ENCODE results near the gene TRAPPC5. TPM values are rescaled to one million over a fixed set of nuclear protein-coding genes. Genes with fewer than 3 reads are reported as not detected.

TRAPPC5 gene
- total RNA-seq, 2 donors from 2014 or later, result 82.6 to 108 TPM

DNA sequence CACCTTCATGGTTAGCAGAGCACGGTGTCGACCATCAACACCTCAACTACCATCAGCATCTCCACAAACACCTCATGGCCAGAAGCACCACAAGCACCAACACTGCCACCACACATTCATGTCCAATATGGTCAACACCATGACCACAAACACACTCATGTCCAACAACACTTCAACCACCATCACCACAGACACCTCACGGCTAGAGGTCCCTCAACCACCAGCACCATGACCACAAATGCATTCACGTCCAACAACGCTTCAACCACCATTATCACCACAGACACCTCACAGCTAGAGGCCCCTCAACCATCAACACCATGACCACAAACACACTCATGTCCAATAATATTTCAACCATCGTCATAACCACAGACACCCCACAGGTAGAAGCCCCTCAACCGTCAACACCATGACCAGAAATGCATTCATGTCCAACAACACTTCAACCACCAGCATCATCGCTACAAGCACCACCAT is 10.2 kb downstream of the TRAPPC5 start:
- ATAC-seq (no peak), DNase-seq (no peak)
- intact Hi-C loops (cut with DNase I), result no loop called here

DNA sequence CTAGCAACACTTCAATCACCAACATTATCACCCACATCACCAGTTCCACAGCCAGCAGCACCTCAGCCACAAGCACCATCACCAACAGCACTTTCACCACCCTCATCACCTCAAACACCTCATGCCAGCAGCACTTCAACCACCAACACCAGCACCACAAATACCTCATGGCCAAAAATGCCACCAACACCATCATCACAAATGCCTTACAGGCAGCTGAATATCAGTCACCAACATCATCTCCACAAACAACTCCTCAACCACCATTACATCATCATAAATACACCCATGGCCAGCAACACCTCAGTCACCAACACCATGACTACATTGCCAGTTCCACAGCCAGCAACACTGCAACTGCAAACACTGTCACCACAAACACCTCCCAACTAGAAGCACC is 10.9 kb downstream of the TRAPPC5 start:
- no peak for DNase-seq
- intact Hi-C loops (cut with DNase I), result no loop called here
- no peak for ATAC-seq

DNA sequence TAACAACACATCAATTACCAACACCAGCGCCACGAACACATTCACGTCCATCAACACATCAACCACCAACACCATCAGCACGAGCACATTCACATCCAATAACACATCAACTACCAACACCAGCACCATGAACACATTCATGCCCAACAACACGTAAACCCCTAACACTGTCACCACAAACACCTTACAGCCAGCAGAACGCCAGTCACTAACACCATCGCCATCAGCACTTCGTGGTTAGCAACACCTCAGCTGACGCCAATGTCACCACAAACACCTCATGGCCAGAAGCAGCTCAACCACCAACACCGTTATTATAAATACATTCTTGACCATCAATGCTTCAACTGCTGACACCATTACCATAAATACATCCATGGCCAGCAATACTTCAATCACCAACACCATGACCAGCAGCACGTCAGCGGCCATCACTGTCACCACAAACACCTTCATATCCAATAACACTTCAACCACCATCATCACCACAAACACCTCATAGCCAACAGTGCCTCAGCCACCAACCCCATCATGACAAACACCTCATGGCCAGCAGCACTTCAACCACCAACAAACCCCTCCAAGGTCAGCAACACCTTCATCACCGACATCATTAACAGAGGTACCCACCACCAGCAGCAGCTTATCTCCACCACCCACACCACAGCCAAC is 11.9 kb downstream of the TRAPPC5 start:
- intact Hi-C loops (cut with DNase I), result no loop called here
- no peak for DNase-seq
- no peak for ATAC-seq

DNA sequence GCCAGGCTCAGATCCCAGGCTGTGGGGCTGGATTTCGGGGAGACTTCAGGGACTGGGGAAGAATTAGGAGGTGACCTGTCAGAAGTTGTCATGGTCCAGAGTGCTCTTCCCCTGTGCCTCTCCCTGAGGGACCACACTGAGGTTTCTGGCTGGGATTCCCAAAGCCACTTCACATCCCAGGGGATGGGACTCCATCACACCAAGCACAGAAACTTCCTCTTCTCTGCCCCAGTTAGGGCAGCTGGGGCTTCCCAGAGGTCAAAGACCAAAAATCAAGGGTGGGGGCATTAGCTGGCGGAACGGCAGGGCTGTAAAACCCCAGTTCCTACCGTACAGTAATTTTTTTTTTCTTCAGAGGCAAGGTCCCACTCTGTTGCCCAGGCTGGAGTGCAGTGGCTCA is 13.9 kb downstream of the TRAPPC5 start:
- no peak for ATAC-seq
- DNase-seq, result no peak
- intact Hi-C loops (cut with DNase I), result no loop called here

DNA sequence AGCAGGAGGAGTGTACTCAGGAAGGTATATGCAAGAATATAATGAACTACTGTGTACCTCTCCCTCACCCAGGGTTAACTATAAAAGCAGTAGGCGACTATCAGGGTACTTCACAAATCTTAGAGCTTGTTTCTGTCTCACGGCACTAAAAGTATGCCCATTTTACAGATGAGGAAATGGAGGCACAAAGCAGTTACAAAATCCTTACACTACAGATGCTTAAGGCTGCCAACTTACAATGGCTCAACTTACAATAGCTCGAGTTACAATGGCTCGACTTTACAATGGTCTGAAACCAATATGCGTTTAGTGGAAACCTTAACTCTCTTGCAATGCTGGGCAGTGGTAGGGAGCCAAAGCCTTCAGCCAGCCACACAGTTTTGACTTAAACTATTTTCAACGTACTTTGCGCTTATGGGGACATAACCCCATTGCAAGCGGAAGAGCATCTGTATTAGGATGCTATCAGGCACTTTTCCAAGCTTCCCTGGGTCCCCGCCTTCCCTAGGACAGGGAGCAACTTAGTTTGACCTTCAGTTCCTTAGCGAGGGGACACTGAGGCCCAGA is 17.2 kb downstream of the TRAPPC5 start:
- intact Hi-C loops (cut with DNase I), result no loop called here
- ATAC-seq (no peak), DNase-seq (no peak)

DNA sequence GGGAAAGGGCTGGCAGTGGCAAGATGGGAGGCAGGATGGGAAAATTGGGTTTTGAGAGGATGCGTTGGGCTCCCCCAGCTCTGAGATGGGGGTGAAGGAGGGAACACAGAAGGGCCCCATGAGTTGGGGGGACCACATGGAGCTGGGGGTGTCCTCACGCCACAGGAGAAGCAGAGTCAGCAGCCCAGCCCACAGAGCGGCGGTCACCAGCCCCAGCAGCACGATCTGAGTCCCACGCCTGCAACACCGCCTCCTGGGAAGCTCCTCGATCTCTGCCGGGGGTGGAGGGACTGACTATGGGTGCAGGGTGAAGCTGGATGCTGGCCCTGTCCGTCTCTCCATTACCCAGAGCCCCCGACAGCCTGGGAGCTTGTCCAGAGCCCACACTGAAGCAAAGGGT is 17.9 kb downstream of the TRAPPC5 start:
- ATAC-seq (no peak), DNase-seq (no peak)
- intact Hi-C loops (cut with DNase I), result no loop called here

DNA sequence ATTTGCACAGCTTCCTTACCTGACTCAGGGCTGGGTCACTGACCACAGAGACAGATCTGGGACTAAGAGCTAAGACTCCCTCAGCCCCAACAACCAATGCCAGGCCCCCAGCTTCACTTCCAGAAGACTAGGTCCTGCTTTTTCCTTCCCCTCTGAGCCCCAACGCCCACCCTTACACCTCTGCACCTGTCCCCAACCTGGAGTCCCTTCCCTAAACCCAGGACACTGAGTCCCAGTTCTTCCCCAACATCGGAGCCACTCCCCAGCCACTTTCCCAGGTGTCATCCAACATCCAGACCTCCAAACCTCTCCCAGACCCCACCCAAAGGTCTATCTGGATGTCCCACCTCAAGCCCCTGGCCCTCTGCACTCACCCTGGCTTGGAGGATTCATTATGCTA is 18.4 kb downstream of the TRAPPC5 start:
- intact Hi-C loops (cut with DNase I), result no loop called here
- no peak for DNase-seq
- no peak for ATAC-seq

DNA sequence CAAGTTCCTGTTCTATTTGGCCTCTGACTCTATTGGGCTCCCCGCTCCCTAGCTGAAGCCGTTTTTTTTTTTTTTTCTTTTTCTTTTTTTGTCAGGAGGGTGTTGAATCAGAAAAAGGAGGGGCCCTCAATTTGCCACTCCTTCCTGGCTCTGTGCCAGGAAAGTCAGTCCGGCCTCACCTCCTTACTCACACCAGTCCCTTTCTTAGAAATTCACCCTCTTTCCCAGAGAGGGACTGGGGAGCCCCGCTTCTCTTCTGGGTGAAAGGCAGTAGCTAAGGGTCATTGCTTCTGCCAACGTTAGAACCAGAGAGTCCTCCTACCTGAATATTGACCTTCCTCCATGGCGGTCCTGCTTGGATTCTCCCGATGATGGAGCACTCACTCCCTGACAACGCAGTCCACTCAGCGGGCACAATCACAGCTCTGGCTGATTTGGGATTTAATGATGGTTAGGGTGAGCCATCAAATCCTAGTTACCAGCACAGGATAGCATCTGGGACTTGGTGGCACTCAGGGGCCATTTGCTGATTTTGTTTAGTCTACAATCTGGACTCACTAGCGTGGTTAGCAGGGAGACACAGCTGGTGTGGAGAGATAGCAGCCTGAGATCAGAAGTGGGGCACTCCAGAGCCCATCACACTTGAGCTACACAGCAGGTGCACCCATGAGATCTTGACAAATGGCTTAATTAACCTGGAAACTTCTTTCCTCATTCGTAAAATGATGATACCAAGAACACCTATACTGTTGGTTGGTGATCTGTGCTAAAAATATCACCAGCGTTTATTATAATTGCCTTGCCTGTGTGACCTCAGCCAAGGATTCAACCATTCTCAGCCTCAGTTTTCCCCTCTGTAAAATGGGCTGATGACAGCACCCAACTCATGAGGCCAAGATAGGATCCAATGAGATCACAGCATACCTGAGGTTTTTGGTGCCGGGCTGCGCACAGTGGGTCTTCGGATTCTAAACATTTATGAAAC is 19.1 kb downstream of the TRAPPC5 start:
- no peak for DNase-seq

DNA sequence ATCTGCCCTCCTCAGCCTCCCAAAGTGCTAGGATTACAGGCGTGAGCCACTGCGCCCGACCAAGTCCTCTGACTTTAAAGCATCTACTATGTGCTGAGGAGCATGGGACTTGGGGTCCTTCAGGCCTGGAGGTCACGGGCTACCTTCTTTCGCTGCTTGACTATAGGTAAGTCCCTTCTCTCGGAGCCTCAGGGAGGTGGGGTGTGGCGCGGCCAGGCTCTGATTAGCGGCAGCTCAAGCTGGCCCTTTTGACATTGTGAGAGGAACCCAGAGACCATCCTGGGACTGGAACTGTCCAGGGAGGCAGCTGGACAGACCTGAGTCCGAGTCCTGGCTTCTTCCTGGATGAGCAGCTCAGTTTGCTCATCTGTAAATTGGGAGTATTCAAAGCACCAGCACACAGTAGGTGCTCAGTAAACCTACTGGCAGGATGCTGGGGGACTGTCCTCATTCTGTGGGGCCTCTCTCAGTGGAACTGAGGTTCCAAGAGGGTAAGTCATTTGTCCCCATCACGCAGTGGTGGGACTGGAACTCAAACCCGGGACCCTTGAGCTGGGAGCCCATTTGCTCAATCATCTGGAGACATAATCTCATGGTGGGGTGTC is 20.5 kb downstream of the TRAPPC5 start:
- intact Hi-C loops (cut with DNase I), result no loop called here
- no peak for DNase-seq
- no peak for ATAC-seq

More for the DNA sequence above, 19.1 kb downstream of the TRAPPC5 start:
- intact Hi-C loops (cut with DNase I), result no loop called here
- no peak for ATAC-seq

DNA sequence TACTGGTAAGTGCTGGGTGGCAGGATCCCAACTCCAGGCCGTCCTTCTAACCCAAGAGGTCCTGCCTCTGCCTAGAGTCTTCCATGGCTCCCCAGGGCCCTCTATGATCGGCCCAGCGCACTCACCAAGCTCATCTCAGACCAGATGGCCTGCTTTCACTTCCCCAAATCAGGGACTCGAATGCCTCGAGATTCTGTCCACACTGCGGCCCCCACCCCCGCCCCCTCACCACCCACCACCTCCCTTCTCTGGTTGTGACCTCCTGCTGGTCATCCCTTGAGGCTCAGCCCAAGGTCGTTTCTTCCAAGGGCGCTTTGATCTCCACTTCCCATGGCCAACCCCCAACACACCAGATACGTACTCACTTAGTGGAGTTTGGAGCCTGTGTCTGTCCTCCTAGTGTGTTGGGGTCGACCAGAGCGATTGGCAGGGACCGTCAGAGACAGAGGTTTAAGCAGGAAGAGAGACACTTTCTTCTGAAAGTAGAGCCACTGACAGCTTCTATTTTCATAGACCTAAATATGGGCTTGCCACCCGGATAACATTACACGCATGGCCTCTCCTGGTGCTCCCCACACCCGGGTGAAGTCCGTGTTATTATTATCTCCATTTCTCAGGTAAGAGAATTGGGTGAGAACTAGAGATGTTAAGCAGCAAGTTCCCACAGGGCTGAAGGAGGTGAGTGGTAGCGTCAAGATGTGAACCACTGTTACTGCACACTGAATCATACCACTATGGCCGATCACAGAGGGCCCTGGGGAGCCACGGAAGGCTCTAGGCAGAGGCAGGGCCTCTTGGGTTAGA is 21.2 kb downstream of the TRAPPC5 start, which contains the start of gene FCER2:
FCER2 (minus strand) TSS at position 478 of the 804 bp plus-strand sequence. CDS start 2,371 bp downstream, outside the sequence.
- intact Hi-C loops (cut with DNase I), result no loop called here

DNA sequence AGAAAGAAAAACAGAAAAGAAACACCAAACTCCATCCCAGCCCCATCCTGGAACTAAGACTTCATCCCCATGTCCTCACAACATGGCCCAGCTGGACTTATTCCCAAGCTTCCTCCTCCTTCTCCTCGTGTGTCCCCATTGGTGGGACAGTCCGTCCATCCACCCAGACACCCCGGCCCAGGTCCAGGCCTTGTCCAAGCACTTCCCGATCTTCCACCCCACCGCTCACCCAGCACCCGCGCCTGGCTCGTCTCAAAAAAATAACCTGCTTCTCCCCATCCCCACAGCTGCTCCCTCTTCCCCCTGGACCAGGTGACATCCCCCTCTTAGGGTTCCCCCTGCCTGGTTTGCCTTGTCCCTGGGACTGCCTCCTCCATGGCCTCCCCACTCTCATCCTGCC is 22.7 kb downstream of the TRAPPC5 start:
- ATAC-seq, result no peak
- intact Hi-C loops (cut with DNase I), result no loop called here
- DNase-seq, result no peak

More for the DNA sequence above, 21.2 kb downstream of the TRAPPC5 start, which contains the start of gene FCER2:
- DNase-seq (no peak), ATAC-seq (peak in 1 of 2 donors; percentile 27)

DNA sequence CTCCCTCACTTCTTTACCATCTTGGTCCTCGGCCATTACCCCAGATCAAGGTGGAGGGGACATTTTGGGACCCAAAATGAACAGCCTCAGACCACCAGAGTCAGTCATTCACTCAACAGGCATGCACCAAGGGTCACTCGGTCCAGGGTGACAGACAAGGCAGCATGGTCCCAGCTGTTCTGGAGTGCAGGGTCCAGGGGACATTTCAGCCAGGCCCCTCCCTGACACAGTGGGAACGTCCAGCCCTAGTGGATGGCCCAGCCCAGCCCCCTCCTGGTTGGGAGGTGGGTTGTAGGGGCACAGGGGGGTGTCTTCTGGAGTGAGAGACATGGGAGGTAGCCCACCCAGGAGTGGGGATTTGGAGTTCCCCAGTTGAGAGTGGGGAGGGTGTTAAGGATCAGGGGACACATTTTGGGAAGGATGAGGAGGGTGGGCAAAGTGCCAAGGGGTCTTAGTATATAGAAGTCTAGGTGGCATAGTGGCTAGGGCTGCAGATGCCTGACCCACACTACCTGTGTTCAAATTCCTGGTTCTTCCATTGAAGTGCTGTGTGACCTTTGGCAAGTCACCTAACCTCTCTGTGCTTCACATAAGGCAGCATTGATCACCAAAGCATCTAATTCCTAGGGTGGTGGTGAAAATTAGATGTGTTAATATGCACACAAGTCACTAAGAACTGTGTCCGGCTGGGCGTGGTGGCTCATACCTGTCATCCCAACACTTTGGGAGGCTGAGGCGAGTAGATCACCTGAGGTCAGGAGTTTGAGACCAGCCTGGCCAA is 23.8 kb downstream of the TRAPPC5 start:
- ATAC-seq (no peak), DNase-seq (no peak)
- intact Hi-C loops (cut with DNase I), result no loop called here

DNA sequence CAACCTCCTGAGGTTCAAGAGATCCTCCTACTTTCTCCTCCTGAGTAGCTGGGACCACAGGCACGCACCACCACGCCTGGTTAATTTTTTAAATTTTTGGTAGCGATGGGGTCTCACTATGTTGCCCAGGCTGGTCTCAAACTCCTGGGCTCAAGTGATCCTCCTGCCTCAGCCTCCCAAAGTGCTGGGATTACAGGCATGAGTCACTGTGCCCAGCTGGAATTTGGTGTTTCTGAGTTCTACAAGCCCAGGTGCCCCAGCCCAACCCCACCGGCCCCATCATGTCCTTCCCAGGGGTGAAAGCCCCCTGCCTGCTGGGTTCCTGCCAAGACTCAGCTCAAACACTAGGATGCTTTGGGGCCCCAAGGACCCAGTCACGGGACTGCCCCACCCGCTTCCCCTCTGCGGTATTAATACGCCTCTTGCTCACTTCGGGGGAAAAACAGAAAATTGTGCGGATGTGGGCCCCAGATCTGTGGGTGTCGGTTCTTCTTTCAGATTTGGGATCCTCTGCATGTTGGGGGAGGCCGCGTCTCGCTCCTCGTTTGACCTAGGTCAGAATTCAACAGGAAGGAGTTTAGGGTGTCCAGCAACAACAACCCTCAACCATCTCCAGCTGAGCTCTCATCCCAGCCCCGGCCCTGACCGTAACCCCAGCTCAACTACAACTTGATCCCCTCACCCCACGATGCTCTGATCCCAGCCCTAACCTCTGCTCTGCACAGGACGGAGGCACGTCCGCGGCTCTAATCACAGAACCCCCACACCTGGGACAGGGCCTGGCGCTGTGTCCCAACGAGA is 25.0 kb downstream of the TRAPPC5 start:
- peak; percentile 49 for DNase-seq

DNA sequence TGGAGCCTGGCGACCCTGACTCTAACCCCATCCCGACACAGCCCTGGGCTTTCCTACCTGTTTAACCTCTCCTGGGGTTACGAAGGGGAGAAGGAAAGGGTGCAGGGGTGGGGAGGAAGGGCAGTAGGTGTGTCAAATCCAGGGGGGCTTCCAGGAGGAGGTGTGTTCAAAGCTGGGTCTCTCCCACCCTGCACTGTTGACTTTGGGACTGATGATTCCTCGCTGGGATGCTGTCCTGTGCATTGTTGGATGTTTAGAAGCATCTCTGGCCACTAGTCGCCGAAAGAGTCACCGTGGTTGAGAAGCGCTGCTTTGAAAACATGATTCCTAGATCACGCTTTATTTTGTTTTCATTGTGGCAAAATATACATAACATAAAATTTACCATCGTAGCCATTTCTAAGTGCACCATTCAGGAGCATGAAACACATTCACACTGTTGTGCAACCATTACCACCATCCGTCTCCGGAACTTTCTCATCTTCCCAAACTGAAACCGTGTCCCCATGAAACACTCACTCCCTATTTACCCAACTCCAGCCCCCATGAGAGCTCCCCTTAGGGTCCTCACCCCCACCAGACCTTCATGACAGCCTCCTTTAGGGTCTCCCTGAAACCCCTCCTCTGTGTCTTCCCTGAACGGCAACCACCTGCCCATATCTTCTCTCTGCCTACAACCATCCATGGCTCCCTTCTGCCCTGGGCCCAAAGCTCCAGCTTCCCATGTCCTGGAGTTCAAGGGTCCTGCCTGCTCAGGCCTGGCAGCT is 25.7 kb downstream of the TRAPPC5 start:
- no peak for DNase-seq

More for the DNA sequence above, 25.0 kb downstream of the TRAPPC5 start:
- intact Hi-C loops (cut with DNase I), result no loop called here
- ATAC-seq, result peak; percentile 60 to 72

DNA sequence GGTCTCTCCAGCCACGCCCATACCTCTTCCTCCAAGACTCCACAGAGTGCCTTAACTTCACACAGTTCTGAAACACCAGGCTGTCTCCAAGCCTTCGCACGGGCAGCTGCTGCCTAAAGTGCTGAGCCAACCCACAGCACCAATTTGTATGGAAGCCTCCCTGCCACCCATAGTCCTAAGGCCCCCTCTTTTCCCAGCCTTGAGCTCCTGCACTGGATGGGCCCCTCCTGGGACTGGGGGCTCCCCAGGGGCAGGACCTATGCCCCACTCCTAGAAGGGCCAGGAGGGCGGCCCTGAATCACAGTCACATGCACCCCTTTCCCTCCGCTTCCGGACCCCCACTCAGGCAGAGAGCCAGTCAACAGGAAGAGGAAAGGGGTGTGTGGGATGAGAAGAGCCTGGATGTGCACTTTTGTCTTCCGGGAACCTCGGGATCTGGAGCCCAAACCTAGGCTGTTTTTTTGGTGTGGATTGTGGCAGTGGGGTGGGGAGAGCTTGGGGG is 26.4 kb downstream of the TRAPPC5 start:
- intact Hi-C loops (cut with DNase I), result no loop called here
- ATAC-seq (peak in 1 of 2 donors; percentile 47), DNase-seq (no peak)

More for the DNA sequence above, 25.7 kb downstream of the TRAPPC5 start:
- intact Hi-C loops (cut with DNase I), result no loop called here
- no peak for ATAC-seq

DNA sequence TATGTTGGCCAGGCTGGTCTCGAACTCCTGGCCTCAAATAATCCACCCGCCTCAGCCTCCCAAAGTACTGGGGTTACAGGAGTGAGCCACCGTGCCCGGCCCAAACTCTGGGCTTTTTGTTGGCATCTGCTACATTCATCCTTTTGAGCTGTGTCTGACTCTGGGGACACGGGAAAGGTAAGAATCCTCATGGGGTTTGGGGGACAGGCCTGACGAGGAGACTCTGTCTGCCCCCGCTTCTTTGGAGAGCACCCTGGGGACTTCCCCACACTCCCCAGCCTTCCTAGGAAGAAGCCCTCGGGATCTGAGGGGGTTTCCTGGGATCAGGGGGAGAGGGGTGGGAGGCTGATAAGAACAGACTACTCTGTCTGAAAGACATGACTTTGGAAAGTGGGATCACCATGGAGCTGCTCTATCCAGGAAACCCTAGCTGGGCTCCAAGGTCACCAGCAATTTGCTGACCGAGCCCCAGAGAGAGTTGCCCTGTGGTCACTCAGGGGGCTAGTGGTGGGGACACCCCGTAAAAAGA is 29.4 kb downstream of the TRAPPC5 start:
- intact Hi-C loops (cut with DNase I), result no loop called here

More for the DNA sequence above, 29.4 kb downstream of the TRAPPC5 start:
- ATAC-seq (no peak), DNase-seq (no peak)

Measured in left cardiac atrium (tissue), 4 donors.